ENCODE results near the gene PTPRC.

The PTPRC gene

DNA sequence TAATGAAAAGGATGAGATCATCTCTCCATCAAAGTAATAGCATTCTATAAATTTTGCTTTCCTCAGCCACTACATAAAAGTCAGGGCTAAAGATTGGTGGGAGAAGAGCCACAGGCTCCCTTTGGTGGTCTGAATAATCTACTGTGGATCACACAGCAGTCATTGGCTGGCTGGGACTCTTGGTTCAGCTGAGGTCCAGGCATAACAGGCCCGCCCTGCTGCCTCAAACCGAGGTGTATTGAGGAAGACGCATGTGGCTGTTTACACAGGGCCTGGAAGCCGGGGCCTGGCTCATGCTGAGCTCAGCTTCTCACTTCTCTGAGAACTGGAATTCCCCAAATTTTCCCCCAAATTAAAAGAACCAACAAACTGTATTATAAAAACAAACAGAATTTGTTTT lies 139.2 kb downstream of the PTPRC start:
- Mint-ChIP-seq H3K27me3 (peaks cover 0 to 6% of the 10 kb centered on the region in 2 donors), H3K4me3 (no peak overlapping the region), H3K9me3 (no peaks in the 10 kb centered on the region), H3K4me1 (ENCODE audit: low read depth in 2 of 2) (peaks cover 0 to 3% of the 10 kb centered on the region in 2 donors), H3K36me3 (ENCODE audit: insufficient read depth) (no peaks in the 10 kb centered on the region), H3K27ac (no peak overlapping the region)
- ATAC-seq (replicated peaks) (no peak), DNase-seq (no peak)

DNA sequence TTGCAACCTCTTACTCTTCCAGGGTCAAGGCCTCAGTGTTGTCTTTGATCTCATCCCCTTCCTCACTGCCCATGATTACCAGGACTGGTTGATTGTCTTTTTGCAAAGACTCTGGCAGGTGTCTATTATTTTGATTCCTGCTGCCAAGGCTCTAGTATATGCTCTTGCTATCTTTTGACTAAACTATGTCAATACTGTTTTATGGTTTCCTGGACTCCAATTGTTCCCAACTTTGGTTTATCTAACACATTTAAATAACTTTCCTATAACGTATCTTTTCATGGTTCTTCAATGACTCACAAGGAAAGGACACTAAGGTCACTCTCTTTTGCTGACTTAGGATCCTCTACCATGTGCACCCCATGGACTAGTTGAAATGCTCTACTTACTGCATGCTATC lies 141.5 kb downstream of the PTPRC start:
- H3K27ac Mint-ChIP-seq: no peak overlapping the region
- H3K4me3 Mint-ChIP-seq: no peak overlapping the region
- ATAC-seq (replicated peaks) (no peak), DNase-seq (no peak)
- H3K9me3 Mint-ChIP-seq: no peaks in the 10 kb centered on the region
- peaks cover 0 to 3% of the 10 kb centered on the region in 2 donors for H3K4me1 Mint-ChIP-seq (ENCODE audit: low read depth in 2 of 2)
- H3K27me3 Mint-ChIP-seq: peaks cover 0 to 6% of the 10 kb centered on the region in 2 donors
- no peaks in the 10 kb centered on the region for H3K36me3 Mint-ChIP-seq (ENCODE audit: insufficient read depth)

DNA sequence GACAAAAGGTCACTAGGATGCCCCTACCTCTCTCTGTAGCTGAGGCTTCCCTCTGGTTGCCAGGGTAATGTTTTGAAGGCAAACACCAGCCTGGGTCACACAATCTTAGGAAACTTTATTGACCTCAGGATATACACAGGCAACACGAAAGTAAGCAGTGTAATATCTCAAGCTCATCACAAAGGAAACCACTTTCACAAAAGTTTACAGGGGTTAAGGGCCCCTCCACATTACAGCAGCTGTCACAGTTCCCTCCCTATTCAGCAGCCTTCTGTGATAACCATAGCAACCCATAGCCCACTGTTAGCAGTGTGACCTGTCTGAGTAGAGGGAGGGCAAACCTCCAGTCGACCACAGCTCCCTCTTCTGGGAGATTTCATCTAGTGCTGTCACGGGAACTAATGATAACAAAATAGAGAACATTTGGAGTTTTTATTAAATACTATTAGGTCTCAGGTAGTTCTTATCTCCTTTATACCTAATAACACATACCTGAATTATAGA lies 149.8 kb downstream of the PTPRC start:
- no peaks in the 10 kb centered on the region for H3K9me3 Mint-ChIP-seq
- H3K36me3 Mint-ChIP-seq (ENCODE audit: insufficient read depth): no peaks in the 10 kb centered on the region
- H3K4me3 Mint-ChIP-seq: no peak overlapping the region
- peak overlapping the region; percentile 30 to 87 for H3K27ac Mint-ChIP-seq
- peaks cover 4 to 23% of the 10 kb centered on the region in 2 donors for H3K4me1 Mint-ChIP-seq (ENCODE audit: low read depth in 2 of 2)
- DNase-seq (peak; percentile 32 to 53 (median 42)), ATAC-seq (replicated peaks) (peak; percentile 99)
- H3K27me3 Mint-ChIP-seq: no peaks in the 10 kb centered on the region

DNA sequence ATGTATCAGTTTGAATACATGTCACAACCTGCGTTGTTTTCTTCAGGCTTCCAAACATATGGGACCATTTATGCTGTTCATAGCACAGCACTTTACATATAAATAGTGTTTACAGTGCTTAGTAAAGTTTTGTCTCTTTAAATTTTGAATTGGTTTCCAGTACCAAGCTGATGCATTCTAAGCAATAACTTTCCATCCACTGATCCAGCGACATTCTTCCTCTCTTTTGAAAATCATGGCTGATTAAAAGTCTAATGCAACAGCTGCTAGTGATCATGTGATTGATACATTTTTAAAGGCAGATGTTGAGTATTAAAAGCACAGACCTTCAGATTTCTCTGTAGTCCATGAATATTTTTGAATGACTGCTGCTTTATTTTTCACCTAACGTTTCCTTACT lies 154.9 kb downstream of the PTPRC start:
- DNase-seq (no peak), ATAC-seq (replicated peaks) (no peak)
- Mint-ChIP-seq H3K27ac (no peak overlapping the region), H3K4me1 (ENCODE audit: low read depth in 2 of 2) (peaks cover under 1 to 15% of the 10 kb centered on the region in 2 donors), H3K36me3 (ENCODE audit: insufficient read depth) (peaks cover 3% of the 10 kb centered on the region), H3K27me3 (no peaks in the 10 kb centered on the region), H3K9me3 (peaks cover 2 to 14% of the 10 kb centered on the region in 2 donors), H3K4me3 (no peak overlapping the region)

DNA sequence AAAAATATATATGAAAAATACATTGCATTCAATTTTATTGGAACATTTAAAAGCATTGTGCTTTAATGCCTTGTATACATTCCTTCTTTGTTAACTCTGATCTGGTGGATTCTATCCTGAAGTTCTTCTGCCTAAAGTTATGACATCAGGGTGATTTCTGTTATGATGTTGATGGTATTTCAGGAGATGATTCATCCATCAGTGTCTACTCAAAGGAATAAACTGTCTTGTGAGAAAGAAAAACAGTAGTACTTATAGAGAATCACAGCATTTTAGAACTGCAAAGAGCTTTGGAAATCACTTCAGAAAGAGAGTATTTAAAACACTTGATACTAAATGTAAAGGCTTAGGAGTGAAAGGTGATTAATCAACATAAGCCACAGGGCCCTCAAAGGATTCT lies 155.7 kb downstream of the PTPRC start:
- no peak overlapping the region for H3K4me3 Mint-ChIP-seq
- ATAC-seq (replicated peaks) (no peak), DNase-seq (no peak)
- H3K27ac Mint-ChIP-seq: no peak overlapping the region
- peaks cover 0 to 7% of the 10 kb centered on the region in 2 donors for H3K4me1 Mint-ChIP-seq (ENCODE audit: low read depth in 2 of 2)
- H3K27me3 Mint-ChIP-seq: no peaks in the 10 kb centered on the region
- peaks cover 2 to 14% of the 10 kb centered on the region in 2 donors for H3K9me3 Mint-ChIP-seq
- peaks cover 3% of the 10 kb centered on the region for H3K36me3 Mint-ChIP-seq (ENCODE audit: insufficient read depth)

DNA sequence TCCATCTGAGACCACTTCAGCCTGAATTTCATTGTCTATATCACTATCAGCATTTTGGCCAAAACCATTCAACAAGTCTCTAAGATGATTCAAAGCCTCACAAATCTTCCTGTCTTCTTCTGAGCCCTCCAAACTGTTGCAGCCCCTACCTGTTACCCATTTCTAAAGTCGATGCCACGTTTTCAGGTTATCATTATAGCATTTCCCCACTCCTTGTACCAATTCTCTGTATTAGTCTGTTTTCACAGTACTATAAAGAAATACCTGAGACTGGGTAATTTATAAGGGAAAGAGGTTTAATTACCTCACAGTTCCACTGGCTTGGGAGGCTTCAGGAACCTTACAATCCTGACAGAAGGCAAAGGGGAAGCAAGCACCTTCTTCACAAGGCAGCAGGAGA lies 158.8 kb downstream of the PTPRC start:
- H3K27ac Mint-ChIP-seq: no peak overlapping the region

DNA sequence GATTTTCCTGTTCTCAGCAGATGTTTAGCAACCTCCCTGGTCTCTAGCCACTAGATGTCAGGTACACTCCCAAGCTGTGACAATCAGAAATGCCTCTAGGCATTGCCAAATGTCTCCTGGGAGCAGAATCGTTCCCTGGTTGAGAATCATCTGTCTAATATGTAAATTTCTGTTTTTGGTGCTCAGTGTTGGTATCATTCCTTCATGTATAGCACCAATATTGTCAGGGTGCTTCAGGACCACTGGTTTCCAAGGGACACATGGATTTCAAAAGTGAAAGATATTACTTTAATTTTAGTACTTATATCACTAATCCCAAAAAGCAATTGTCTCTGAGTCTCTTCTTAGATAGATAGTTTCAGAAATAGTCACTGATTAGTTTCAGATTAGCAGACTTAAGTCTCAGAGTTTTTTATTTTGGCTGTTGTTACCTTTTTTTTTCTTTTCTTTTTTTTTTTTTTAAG lies 160.1 kb downstream of the PTPRC start:
- Mint-ChIP-seq H3K27me3 (no peaks in the 10 kb centered on the region), H3K4me3 (no peak overlapping the region), H3K27ac (no peak overlapping the region), H3K9me3 (peaks cover 2 to 14% of the 10 kb centered on the region in 2 donors), H3K4me1 (ENCODE audit: low read depth in 2 of 2) (no peaks in the 10 kb centered on the region), H3K36me3 (ENCODE audit: insufficient read depth) (peaks cover 3% of the 10 kb centered on the region)
- ATAC-seq (replicated peaks) (no peak), DNase-seq (no peak)

More for the DNA sequence above, 158.8 kb downstream of the PTPRC start:
- peaks cover 2 to 14% of the 10 kb centered on the region in 2 donors for H3K9me3 Mint-ChIP-seq
- peaks cover 3% of the 10 kb centered on the region for H3K36me3 Mint-ChIP-seq (ENCODE audit: insufficient read depth)
- ATAC-seq (replicated peaks) (no peak), DNase-seq (no peak)
- no peaks in the 10 kb centered on the region for H3K27me3 Mint-ChIP-seq
- no peak overlapping the region for H3K4me3 Mint-ChIP-seq
- H3K4me1 Mint-ChIP-seq (ENCODE audit: low read depth in 2 of 2): no peaks in the 10 kb centered on the region

DNA sequence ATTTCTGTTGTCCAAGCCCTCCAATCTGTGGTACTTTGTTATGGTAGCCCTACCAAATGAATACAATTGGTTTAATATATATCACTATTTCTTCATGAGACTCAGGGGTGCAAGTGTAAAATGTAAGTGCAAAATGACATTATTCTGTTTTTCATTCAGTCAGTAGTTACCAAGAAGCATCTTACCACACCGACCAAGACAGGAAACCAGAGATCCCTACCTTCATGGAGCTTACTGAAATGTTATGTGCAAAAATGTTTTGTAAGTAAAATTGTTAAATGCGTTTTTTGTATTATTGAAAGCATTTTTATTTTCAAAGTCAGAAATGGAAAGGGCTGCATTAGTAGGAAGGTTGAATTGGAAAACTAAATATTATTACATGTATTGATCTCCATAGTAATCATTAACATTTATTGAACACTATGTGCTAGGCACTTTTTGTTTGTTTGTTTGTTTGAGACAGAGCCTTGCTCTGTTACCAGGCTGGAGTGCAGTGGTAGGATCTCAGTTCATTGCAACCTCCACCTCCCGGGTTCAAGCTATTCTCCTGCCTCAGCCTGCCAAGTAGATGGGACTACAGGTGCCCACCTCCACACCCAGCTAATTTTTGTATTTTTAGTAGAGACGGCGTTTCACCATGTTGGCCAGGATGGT lies 166.8 kb downstream of the PTPRC start:
- H3K4me3 Mint-ChIP-seq: no peak overlapping the region
- H3K36me3 Mint-ChIP-seq (ENCODE audit: insufficient read depth): no peaks in the 10 kb centered on the region
- peaks cover 0 to 3% of the 10 kb centered on the region in 2 donors for H3K27me3 Mint-ChIP-seq
- no peaks in the 10 kb centered on the region for H3K4me1 Mint-ChIP-seq (ENCODE audit: low read depth in 2 of 2)
- DNase-seq (no peak), ATAC-seq (replicated peaks) (no peak)
- no peaks in the 10 kb centered on the region for H3K9me3 Mint-ChIP-seq
- H3K27ac Mint-ChIP-seq: no peak overlapping the region

DNA sequence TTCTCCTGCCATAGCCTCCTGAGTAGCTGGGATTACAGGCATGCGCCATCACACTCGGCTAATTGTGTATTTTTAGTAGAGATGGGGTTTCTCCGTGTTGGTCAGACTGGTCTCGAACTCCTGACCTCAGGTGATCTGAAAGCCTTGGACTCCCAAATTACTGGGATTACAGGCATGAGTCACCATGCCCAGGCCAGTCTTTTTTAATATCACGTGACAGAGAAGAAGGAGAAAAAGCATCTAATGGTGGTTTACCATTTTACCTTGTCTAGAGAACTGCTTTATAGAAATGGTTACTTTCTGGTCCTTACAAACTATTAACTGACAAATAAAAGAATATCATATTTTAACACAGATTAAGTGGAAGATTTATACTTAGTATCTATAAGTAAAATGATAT lies 168.0 kb downstream of the PTPRC start:
- Mint-ChIP-seq H3K9me3 (no peaks in the 10 kb centered on the region), H3K27ac (no peak overlapping the region), H3K36me3 (ENCODE audit: insufficient read depth) (no peaks in the 10 kb centered on the region), H3K4me1 (ENCODE audit: low read depth in 2 of 2) (no peaks in the 10 kb centered on the region), H3K4me3 (no peak overlapping the region), H3K27me3 (peaks cover 0 to 7% of the 10 kb centered on the region in 2 donors)
- DNase-seq (no peak), ATAC-seq (replicated peaks) (no peak)

Data from effector memory CD8-positive, alpha-beta T cell (primary cell).